Measurements from ENCODE around the gene SH3PXD2A. TPM values are rescaled to one million over a fixed set of nuclear protein-coding genes. Genes with fewer than 3 reads are reported as not detected.

SH3PXD2A gene
- total RNA-seq, 4 donors from 2014 or later = 35.0 to 54.8 (median 45.4) TPM

- no peak for TF ChIP-seq POLR2A (IDR thresholded peaks at IDR 0.05)
- TF ChIP-seq, protein P1, sequence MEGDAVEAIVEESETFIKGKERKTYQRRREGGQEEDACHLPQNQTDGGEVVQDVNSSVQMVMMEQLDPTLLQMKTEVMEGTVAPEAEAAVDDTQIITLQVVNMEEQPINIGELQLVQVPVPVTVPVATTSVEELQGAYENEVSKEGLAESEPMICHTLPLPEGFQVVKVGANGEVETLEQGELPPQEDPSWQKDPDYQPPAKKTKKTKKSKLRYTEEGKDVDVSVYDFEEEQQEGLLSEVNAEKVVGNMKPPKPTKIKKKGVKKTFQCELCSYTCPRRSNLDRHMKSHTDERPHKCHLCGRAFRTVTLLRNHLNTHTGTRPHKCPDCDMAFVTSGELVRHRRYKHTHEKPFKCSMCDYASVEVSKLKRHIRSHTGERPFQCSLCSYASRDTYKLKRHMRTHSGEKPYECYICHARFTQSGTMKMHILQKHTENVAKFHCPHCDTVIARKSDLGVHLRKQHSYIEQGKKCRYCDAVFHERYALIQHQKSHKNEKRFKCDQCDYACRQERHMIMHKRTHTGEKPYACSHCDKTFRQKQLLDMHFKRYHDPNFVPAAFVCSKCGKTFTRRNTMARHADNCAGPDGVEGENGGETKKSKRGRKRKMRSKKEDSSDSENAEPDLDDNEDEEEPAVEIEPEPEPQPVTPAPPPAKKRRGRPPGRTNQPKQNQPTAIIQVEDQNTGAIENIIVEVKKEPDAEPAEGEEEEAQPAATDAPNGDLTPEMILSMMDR (IDR thresholded peaks at IDR 0.05) = no peak
- intact Hi-C loops (cut with DNase I; ENCODE audit: low total_unique reads) = no loop called here
- no peak overlapping the region for H3K4me3 ChIP-seq (ENCODE audit: low read depth, poor library complexity, severe bottlenecking)
- WGBS, 2 donors = 81 to 91% methylated on average over 7 of the region's 7 CpGs
- DNase-seq (ENCODE audit: low spot score in 2 of 2) = no peak
Measured at GRCh38 chr10:103798511-103798910, 56.9 kb downstream of the SH3PXD2A start.

DNA sequence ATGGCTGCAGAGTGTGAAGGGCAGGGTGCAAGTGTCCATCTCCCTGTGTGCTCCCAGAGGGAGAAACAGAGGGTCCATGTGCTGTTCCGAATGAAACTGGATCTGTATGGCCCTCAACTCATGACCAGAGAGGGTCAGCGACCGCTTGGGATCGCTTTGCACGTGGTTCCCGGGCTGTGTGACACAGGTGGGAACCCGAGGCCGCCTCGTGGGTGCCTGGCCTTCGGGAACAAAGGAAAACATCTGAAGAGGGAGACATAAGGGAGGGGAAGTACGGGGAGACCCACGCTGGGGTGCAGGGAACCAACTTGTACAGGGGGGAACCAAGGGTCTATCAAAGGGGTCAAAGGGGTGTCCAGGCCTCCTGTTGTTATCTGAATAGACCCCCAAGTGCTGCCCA lies 57.5 kb downstream of the SH3PXD2A start:
- 93% methylated on average over 12 of the region's 12 CpGs for WGBS, 2 donors
- DNase-seq (ENCODE audit: low spot score in 2 of 2) = no peak
- intact Hi-C loops (cut with DNase I; ENCODE audit: low total_unique reads) = no loop called here
- H3K4me3 ChIP-seq (ENCODE audit: low read depth, poor library complexity, severe bottlenecking) = no peak overlapping the region
- TF ChIP-seq, protein P1 (IDR thresholded peaks at IDR 0.05) = no peak
- TF ChIP-seq POLR2A (IDR thresholded peaks at IDR 0.05) = no peak

DNA sequence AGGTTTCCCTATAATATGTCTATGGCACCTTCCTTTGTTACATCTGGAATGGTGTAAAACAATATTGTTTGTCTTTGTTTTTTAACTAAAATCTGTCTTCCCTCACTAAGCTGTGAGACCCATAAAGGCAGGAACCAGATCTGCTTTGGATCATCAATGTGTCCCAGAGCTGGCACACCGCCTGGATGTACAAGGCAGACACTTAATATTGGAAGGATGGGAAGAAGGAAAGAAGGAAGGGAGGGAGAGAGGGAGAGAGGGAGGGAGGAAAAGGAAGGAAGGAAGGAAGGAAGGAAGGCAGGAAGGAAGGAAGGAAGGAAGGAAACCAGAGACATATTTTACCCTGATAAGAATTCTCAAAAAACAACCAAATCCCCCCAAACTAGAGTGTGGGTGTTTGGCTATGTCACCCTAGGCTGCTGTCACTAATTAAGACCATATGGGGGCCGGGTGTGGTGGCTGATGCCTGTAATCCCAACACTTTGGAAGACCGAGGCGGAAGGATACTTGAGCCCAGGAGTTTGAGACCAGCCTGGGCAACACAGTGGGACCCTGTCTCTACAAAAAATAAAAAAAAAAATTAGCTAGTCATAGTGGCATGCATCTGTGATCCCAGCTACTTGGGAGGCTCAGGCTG lies 59.6 kb downstream of the SH3PXD2A start:
- H3K4me3 ChIP-seq (ENCODE audit: low read depth, poor library complexity, severe bottlenecking) = no peak overlapping the region
- DNase-seq (ENCODE audit: low spot score in 2 of 2) = no peak
- 72 to 77% methylated on average over 4 of the region's 4 CpGs for WGBS, 2 donors
- TF ChIP-seq POLR2A (IDR thresholded peaks at IDR 0.05) = no peak
- TF ChIP-seq, protein P1 (IDR thresholded peaks at IDR 0.05) = no peak
- intact Hi-C loops (cut with DNase I; ENCODE audit: low total_unique reads) = no loop called here

DNA sequence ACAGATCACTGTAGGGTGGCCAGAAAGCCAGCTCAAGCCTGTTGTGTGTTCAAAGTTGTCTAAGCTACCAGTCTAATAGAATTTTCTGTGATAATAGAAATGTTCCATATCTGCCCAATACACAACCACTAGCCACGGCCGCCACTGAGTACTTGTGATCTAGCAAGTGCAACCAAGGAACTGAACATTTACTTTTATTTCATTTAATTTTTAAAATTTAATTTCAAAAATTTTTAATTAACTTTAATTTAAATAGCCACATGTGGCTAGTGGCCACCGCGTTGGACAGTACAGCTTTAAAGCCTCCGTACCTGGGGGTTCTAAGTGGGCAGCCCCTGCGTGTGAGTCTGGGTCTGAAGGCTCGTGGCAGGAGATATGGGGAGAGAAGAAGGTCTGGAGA lies 60.4 kb downstream of the SH3PXD2A start:
- WGBS, 2 donors = 94 to 95% methylated on average over 7 of the region's 7 CpGs
- H3K4me3 ChIP-seq (ENCODE audit: low read depth, poor library complexity, severe bottlenecking) = no peak overlapping the region
- intact Hi-C loops (cut with DNase I; ENCODE audit: low total_unique reads) = no loop called here
- DNase-seq (ENCODE audit: low spot score in 2 of 2) = no peak
- TF ChIP-seq POLR2A (IDR thresholded peaks at IDR 0.05) = no peak
- TF ChIP-seq, protein P1 (IDR thresholded peaks at IDR 0.05) = no peak

GRCh38 chr10:103793920-103794883 lies 61.2 kb downstream of the SH3PXD2A start:
- no peak for TF ChIP-seq POLR2A (IDR thresholded peaks at IDR 0.05)
- TF ChIP-seq, protein P1 (IDR thresholded peaks at IDR 0.05) = no peak
- WGBS, 2 donors = 75 to 84% methylated on average over 12 to 13 of the region's 13 CpGs
- H3K4me3 ChIP-seq (ENCODE audit: low read depth, poor library complexity, severe bottlenecking) = no peak overlapping the region
- intact Hi-C loops (cut with DNase I; ENCODE audit: low total_unique reads) = no loop called here
- DNase-seq (ENCODE audit: low spot score in 2 of 2) = no peak
